HG02678 (cell line): Measurements from ENCODE around the gene AGAP1.

Experiments used
- ATAC-seq: cut with Tn5 transposase; IDR thresholded peaks from one replicate; pipeline ENCODE4 v1.9.1; 2021; ENCODE audit warnings: mild to moderate bottlenecking, moderate library complexity; ENCODE audit not compliant: unreplicated experiment

Gene AGAP1

GRCh38 chr2:235966932-235967757 lies 473.3 kb downstream of the AGAP1 start:
- ATAC-seq, result no peak

DNA sequence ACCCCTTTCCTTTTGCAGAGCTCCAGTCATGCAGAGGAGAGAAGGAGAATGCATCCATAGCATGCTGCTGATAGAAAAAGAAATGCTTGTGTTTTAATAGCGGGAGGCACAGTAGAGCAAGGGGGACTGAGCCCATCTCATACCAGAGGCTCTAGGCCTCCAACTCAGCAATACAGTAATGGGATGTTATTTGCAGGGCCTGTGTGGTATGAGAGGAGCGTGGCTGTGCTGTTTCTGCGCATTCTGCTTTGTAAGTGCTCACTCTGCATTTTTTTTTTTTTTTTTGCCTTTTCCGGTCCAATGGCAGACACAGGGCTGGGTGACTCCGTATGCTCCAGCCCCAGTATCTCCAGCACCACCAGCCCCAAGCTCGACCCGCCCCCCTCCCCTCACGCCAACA lies 474.3 kb downstream of the AGAP1 start:
- no peak for ATAC-seq

DNA sequence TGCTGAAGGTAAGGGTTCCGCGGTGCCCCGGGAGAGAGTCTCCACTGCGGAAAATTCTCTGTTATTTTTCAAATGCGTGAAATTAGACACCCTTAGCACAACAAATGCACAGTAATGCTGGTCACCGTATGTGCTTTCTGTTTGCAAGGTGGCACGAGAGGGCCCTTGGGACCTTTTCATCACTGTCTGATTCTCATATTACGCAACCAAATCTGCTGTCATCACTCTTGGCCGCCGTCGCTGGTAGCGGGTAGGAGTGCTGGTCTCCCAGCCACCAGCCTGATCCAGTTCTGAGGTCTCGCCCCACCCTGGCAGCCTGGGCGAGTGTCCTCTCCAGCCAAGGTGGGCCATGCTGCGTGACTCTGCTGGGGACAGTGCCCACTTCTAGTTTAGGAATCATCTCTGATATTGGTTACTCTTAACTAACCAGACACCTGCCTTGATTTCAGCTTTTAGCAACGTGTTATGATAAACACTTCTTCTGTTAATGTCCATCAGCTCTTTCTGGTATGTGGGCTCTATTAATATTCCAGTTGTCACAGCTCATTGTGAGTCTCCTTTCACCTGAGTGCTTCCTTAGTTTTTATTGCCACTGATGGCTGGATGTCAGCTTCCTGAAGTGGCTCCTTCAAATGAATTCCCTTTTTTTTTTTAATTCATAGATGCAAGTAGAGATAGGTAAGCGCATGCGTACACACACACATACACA lies 474.9 kb downstream of the AGAP1 start:
- no peak for ATAC-seq

GRCh38 chr2:235970204-235971040 lies 476.6 kb downstream of the AGAP1 start:
- ATAC-seq, result no peak

DNA sequence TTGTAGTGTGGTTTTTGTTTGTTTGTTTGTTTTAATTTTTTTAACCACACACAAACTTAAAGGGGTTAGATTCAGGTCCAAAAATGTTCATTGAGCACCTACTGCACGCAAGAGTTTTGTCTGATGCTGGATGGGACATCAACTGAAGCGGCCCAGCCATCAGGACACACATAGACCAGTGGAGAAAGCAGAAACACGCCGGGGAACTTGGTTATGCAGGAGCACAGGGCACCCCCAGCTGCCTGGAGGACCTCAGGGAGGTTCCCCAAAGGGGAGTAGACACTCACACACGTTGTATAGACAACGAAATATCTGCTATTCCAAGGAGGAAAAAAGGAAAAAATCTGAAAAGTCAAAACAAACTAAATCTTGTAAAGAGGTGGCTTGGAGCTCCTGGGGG lies 482.7 kb downstream of the AGAP1 start:
- no peak for ATAC-seq

DNA sequence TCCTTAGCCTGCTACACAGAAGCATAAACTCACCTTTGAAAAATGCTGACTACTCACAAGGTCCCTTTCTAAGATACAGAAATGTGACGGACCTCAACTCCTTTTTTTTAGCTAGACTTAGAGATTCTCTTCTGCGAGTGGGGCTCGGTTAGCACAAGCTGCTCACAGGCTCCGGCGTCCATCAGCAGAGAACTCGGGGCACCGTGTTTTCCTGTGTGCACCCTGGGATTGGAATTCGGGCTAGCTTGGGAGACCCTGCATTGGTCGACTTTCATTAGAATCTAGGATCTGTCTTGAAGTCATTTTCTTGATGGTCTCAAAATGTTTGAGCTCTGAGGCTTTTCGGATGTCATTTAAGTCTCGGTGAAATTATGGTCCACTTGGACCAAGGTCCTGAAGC lies 483.1 kb downstream of the AGAP1 start:
- ATAC-seq, result no peak

DNA sequence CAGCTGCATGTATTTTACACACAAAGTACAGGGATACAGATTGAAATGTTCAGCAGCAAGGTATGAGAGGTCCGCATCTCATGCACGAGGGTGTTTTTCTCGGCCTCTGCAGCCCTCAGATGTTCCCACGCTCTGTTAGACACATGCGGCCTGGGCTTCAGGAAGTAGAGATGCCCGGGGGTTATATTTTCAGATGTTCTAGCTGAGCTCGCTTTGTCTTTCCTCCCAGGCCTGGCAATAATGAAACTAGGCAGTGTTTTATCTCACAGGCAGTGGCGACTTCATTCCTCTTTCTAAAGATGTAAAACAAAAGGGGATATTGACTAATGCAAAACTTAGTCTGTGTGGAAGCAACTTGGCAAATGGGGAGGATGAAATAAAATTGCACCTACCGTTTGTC lies 483.6 kb downstream of the AGAP1 start:
- no peak for ATAC-seq

DNA sequence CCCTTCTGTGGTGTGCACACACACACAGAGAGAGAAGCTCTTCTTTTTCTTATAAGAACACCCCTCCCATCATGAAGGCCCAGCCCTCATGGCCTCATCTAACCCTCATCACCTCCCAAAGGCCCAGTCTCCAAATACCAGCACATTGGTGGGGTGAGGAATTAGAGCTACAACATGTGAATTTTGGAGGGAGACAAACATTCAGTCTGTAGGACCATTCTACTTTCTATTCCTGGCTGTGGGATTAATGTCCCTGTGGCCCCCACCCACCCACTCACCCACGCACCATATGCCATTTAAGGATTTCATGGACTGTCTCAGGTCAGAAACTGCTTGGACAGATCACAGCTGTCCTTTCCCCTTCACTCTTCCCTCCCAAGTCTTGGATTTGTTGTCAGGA lies 484.2 kb downstream of the AGAP1 start:
- no peak for ATAC-seq

GRCh38 chr2:235979037-235979436 lies 485.2 kb downstream of the AGAP1 start:
- ATAC-seq, result no peak

DNA sequence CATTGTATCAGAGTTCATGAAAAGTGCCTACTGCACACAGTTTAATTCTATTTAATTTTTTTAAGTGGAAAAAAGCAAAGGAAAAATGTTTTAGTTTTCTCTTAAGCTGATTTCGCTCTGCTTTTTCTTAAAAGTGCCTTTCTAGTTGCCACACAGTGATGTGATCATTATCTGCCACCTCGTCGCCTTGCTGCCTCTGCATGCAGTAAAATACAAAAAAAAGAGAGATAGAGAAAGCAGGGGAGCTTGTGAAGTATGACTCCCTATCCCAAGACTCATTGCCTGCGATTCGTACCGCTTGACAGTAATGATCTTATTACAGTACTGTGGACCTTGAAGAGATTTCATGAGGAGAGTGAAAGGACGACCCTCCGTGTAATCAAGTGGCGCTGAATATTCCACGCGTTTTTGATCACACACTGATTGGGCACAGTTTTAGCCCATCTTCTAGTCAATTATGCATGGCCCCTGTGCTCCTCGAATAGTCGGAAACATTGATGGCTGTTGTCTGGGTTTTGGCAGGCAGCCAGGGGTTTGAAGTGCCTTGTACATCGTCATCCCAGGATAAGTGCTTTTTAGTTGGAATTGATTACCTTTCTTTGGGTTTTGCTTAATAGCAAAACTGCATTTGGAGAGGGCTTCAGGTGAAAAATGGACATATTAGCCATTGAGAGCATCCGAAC lies 486.1 kb downstream of the AGAP1 start:
- ATAC-seq, result no peak

- ATAC-seq, result no peak
These were observed 487.8 kb downstream of the AGAP1 start for GRCh38 chr2:235981631-235982030.

DNA sequence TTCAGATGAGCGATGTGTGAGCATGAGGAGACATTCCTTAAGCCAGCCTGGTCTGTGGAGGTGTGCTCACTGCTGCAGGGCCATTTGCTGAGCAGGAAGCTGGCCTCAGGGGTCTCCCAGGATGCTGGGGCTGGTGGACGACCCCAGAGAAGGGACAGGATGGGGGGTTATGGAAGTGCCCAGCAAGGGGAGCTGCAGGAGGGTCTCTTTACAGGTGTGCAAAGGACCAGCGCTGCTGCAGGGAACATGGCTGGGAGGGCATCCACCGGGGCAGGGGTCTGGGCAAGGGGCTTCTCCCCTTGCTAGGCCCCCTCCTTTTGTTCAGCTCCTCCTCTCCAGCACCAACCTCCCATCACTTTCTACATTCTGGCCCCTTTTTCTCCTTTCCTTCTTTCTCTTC lies 489.2 kb downstream of the AGAP1 start:
- no peak for ATAC-seq

GRCh38 chr2:235984552-235984951 lies 490.7 kb downstream of the AGAP1 start:
- ATAC-seq, result no peak

DNA sequence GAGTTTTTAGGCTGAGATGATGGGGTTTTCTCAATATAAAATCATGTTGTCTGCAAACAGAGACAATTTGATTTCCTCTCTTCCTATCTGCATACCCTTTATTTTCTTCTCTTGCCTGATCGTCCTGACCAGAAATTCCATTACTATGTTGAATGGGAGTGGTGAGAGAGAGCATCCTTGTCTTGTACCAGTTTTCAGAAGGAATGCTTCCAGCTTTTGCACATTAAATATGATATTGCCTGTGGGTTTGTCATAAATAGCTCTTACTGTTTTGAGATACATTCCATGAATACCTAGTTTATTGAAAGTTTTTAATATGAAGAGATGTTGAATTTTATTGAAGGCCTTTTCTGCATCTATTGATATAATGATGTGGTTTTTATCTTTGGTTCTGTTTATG lies 492.5 kb downstream of the AGAP1 start:
- ATAC-seq, result no peak

GRCh38 chr2:235988271-235989015 lies 494.6 kb downstream of the AGAP1 start:
- no peak for ATAC-seq

DNA sequence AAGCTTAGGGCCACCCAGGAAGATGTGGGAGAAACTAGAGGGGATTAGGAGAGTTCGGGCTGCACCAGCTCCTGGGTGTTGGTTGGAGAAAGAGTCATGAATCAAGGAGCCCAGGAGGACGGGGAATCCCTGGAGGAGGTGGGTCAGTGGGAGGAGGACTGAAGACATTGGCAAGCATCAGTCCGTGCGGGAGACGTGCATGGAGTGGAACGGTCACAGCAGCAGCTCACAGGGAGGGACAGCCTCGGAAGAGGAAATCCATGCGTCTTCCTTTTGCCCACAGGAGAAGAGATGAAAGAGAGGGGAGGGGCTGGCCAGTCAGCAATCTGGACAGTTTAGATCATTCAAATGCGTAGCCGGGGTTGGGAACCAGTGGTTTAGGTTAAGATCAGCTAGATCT lies 495.7 kb downstream of the AGAP1 start:
- no peak for ATAC-seq

DNA sequence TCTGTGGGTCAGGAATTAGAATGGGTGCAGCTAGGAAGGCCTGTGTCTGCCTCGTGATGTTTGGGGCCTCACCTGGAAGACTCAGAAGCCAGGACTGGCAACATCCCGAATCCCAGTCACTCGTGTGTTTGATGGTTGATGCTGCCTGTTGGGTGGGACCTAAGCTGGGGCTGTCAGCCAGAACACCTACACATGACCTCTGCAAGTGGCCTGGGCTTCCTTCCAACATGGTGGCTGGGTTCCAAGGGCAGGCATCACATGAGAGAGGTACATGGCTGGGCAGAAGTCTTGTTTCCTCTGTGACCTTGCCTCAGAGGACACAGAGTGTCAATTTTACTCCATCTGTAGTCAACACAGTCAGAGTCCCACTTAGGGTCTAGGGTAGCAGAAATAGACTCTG lies 496.5 kb downstream of the AGAP1 start:
- no peak for ATAC-seq

- ATAC-seq, result no peak
These were observed 498.2 kb downstream of the AGAP1 start for GRCh38 chr2:235992024-235992423.

DNA sequence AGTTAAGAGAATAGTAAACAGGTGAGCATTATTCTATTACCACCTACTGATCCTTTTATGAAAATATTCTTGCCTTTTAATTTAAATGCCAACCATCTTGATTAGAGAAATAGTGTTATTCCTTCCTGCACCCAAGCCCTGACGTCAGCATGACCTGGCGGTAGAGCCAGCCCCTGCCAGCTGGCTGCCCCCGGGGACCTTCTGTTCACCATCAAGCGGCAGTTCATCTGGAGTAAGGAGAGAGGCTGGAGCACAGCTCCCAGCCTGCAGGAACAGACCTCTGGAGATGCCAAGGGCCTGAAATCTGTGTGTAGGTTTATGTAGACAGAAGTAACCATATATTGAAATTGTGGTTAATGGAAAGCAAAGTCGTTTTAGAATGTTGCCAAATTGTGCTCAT lies 502.6 kb downstream of the AGAP1 start:
- no peak for ATAC-seq

DNA sequence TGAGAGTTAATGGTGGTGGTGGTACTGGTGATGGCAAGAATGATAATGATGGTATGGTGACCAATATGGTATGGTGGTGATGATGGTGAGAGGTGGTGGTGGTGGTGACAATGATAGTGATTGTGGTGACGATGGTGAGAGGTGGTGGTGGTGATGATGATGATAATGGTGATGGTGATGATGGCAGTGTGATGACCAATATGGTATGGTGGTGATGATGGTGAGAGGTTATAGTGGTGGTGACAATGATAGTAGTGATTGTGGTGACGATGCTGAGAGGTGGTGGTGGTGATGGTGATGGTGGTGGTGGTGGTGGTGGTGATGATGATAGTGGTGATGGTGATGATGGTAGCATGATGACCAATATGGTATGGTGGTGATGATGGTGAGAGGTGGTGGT lies 505.2 kb downstream of the AGAP1 start:
- ATAC-seq, result no peak
